COLO668 (cell line): ENCODE measurements around the gene RNF148.
A peak's percentile ranks its signal among the peaks of the same experiment; 100 is the strongest.
"Not testable (repeated sequence)": the region's sequence is repeated elsewhere in the genome, so short reads cannot be mapped to it uniquely, and the experiment has no call there.

Source experiments
- DNase-seq: peaks from one replicate; lab custom pipeline; 2025; ENCODE audit not compliant: unreplicated experiment; lab: John Stamatoyannopoulos, UW

The RNF148 gene

DNA sequence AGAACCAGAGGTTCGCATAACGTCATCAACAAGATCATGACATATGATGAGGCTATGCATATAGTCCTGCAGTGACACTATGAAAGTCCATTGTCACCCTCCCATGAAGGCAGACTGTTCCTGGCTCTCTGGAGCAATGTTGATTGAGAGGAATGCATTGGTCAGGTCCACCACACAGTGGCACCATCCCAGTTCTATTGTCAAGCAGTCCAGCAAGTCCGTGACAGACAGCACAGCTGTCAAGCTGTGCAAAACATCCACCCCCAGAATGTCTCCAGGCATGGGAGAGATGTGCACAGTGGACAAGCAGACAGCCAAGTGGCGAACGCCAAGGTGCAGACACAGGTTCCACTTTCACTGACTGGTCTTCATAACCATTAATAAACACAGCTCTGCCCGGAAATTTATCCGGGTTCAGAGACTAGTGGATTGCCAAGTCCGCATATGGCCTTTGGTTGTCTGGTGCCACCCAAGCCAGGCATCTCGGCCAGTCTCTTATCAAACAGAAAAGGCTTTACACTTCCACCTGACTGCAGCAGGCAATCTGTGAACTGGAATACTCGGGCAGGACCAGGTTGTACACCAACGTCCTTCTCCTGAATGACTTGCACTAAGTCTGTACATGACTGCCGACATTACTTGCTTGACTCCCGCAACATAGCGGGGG is 11.0 kb downstream of the RNF148 start:
- no peak for DNase-seq

- peak; percentile 26 for DNase-seq
Measured at GRCh38 chr7:122689346-122690109, 13.2 kb downstream of the RNF148 start.

GRCh38 chr7:122688400-122688998 is 14.2 kb downstream of the RNF148 start:
- no peak for DNase-seq

DNA sequence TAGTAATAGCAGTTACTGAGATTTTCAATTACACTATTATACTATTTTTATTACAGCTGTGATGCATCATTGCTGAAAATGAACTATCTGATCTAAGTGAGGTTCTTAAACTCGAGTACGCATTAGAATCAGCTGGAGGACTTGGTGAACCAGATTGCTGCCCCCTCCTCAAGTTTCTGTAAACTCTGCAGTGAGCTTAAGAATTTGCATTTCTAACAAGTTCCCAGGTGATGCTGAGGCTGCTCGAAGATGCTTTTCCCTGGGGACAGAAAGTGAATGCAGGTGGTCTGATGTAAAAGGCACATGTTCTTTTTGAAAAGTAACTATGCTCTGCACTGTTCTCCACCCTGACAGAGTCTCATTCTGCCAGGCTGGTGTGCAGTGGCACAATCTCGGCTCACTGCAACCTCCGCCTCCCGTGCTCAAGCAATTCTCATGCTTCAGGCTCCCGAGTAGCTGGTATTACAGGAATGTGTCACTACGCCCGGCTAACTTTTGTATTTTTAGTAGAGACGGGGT is 16.3 kb downstream of the RNF148 start:
- DNase-seq: no peak

DNA sequence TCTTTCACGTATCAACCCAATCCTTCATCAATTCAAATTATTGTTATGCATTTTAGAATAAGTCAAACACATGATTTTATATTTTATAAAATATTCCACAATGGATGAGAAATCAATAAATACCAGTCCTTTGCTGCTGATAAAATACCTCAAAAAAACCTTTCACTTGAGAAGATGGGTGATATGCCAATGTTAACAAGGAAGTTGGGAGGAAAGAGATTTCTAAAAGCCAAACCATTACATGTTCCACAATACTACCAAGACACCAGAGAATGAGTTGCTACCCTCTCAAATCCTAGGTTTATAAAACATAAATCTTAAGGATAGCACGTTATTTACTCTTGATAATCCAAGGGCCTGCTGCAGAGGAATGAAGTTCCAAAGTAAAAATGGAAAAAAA is 18.2 kb downstream of the RNF148 start:
- DNase-seq: no peak

DNA sequence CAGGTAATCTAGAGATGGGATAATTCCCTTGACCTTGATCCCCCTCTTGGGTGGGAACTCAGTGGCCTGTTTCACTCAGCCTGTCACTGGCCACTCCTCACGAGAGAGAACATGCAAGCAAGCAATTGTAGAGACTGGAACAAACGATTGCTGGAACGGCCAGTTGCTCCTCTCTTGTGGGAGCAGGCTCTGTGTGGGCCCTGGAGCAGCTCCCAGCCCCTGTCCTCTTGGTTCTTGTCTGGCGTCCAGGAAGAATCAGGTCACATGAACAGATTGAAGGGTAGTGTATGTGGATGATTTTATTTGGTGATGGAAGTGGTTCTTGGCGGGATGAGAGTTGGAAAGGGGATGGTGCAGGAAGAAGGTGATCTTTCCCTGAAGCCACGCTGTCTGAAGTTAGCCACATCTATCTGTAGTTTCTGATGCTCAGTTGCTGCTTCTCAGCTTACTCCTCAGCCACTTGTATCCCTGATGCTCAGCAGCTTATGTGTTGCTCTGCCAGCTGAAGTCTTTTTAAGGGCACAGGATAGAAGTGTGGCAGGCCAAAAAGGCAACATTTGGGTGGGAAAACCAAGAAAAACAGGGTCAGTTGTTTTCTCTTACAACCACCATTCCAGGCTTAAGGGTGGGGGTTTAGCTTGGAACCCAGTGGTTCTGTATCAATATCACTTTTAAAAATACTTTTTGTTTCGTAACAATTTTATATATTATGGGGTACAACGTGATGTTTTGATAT is 19.7 kb downstream of the RNF148 start:
- DNase-seq: no peak

- not testable (repeated sequence) for DNase-seq
Measured at GRCh38 chr7:122681186-122681585, 21.5 kb downstream of the RNF148 start.

- no peak for DNase-seq
Measured at GRCh38 chr7:122679813-122680212, 22.9 kb downstream of the RNF148 start.

DNA sequence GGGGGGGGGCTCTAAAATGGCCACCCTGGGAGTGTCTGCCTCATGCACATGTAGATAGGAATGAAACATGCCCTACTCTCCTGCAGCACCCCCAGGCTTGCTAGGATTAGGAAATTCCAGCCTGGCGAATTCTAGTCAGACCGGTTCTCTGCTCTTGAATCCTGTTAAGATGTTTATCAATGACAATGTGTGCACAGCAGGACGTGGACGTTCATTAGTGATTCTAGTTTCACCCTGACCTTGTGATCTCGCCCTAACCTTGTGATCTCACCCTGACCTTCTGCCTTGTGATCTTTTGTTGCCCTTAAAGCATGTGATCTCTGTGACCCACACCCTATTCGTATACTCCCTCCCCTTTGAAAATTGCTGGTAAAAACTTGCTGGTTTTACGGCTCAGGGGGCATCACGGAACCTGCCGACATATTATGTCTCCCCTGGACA is 23.4 kb downstream of the RNF148 start:
- DNase-seq: peak; percentile 53

GRCh38 chr7:122677149-122677548 is 25.6 kb downstream of the RNF148 start:
- DNase-seq: no peak

GRCh38 chr7:122676466-122676865 is 26.3 kb downstream of the RNF148 start:
- DNase-seq: no peak

DNA sequence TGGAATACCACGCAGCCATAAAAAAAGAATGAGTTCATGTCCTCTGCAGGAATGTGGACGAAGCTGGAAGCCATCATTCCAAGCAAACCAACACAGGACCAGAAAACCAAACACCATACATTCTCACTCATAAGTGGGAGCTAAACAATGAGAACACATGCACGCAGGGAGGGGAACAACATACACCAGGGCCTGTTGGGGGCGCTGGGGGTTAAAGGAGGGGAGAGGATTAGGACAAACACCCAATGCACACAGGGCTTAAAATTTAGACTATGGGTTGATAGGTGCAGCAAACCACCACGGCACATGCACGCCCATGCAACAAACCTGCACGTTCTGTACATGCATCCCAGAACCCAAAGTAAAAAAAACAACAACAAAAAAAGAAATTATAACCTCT is 27.1 kb downstream of the RNF148 start:
- no peak for DNase-seq

DNA sequence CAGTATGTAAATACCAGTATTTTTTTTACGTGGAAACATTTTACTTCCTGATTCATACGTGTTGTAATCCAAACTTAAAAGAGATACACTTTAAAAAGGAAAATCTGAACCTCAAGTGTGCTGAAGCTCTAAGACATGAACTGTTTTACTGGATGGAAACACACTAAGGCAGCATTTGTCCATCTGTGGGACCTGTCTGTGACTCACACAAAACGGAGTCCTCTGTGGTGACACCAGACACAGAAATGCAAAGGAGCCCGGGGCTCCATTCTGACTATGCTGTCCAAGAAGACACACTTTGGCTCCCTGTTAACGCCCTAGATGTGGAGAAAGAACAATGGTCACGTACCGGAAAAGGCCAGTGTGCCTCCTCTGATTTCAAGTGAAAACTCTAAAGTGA is 27.7 kb downstream of the RNF148 start:
- DNase-seq: no peak

DNA sequence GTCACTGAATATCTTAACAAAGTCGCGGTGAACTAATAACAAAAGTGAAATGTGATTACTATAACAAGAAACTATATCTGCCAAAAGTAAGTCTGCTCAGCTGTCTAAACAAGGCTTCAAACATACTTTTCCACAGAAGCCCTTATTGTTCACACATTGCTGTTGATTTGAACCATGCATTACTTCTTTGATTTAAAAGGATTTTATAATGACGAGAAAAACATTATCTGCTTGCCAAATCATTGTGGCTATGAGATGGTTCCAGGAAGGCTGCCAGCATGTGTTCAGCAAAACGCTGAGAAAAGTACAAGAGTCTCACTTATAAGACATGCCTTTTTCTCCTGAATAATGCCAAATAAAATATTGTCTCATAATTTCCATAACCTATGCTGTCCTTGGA is 28.2 kb downstream of the RNF148 start:
- no peak for DNase-seq

DNA sequence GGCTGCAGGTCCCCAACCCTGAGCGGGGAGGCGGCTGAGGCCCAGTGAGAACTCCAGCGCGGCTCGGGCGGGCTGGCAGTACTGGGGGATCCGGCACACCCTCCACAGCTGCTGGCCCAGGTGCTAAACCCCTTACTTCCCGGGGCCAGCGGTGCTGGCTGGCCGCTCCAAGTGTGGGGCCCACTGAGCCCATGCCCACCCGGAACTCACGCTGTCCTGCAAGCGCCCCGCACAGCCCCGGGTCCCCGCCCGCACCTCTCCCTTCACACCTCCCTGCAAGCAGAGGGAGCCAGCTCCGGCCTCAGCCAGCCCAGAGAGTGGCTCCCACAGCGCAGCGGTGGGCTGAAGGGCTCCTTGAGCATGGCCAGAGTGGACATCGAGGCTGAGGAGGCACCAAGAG is 28.8 kb downstream of the RNF148 start:
- DNase-seq: no peak

GRCh38 chr7:122672536-122672935 is 30.2 kb downstream of the RNF148 start:
- DNase-seq: no peak

GRCh38 chr7:122663733-122664132 is 39.0 kb downstream of the RNF148 start:
- DNase-seq: no peak

DNA sequence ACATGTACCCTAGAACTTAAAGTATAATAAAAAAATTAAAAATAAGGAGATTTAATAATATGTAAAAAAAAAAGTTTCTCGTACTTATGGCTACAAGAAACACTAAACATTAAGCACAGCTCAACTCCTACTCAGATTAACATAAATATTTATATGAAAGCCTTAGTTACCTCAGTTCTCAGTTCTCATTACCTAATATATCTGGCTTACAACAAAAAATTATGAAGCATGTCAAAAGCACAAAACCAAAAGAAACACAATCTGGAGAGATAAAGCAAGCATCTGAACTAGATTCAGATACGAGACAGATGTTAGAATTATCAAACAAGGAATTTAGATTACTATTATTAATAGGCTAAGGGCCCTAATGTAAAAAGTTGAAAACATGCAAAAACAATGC is 43.9 kb downstream of the RNF148 start:
- no peak for DNase-seq

DNA sequence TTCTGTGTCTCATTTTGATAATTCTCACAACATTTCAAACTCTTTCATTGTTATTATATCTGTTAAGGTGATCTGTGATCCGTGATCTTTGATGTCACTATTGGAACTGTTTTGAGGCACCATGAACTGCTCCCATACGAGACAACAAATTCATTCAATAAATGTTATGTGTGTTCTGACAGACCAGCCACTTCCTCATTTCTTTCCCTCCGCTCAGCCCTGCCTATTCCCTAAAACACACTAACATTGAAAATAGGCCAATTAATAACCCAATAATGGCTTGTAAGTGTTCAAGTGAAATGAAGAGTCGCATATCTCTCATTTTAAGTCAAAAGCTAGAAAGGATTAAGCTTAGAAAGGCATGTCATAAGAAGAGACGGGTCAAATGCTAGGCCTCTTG is 49.0 kb downstream of the RNF148 start:
- no peak for DNase-seq

DNA sequence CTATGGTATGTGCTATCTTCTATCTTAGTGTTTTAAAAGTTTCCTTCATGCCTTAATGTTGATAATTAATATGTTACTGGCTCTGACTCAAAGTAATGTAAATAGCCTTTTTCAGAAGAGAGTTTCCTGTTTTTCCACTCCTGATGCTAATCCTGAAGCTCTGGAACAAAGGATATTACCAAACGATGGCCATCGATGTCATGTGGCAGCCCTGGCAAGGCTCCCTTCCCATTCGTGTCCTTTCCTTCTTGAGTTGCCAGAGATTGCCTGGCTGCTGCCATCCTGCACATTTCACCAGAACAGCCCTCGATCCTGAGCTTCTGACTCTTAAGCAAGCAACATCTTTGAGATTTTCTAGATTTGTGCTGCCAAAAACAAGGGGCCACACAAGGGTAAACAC is 49.8 kb downstream of the RNF148 start:
- no peak for DNase-seq
